ENCODE measurements around the gene PSMG4. TPM values are rescaled to one million over a fixed set of nuclear protein-coding genes. Genes with fewer than 3 reads are reported as not detected.

Gene PSMG4
- total and polyA plus RNA-seq, 10 of the 15 experiments (the other 5 are each of a cell fraction or from before 2014, with no cell fraction given): 7.1 to 62.6 (median 29.8) TPM

- Histone ChIP-seq H2AFZ (ENCODE audit: control insufficient read depth, low read depth, low read length) (no peak overlapping the region), H3K79me2 (ENCODE audit: control insufficient read depth, insufficient read depth, low read length) (no peaks in the 10 kb centered on the region), H3K36me3 (ENCODE audit: control insufficient read depth in 2 of 2, insufficient read depth in 2 of 2, low read length in 1 of 2) (no peaks in the 10 kb centered on the region), H3K4me1 (ENCODE audit: control insufficient read depth, insufficient read depth, low read length) (no peaks in the 10 kb centered on the region), H3K9me3 (replicated peaks; ENCODE audit: control insufficient read depth, insufficient read depth, low read length) (no peaks in the 10 kb centered on the region), H3K27me3 (replicated peaks in 1 of 2; ENCODE audit: control insufficient read depth in 2 of 2, insufficient read depth in 2 of 2, low read length in 1 of 2) (no peaks in the 10 kb centered on the region), H3K9ac (ENCODE audit: control insufficient read depth, insufficient read depth, low read length) (no peak overlapping the region), H3K4me2 (ENCODE audit: control insufficient read depth, insufficient read depth) (no peak overlapping the region), H4K20me1 (ENCODE audit: control insufficient read depth, insufficient read depth) (no peaks in the 10 kb centered on the region), H3K4me3 (no peak overlapping the region), H3K27ac (ENCODE audit: control insufficient read depth, insufficient read depth) (no peak overlapping the region)
- TF ChIP-seq ELK1 (IDR thresholded peaks at IDR 0.05; ENCODE audit: low read depth, low read length): no peak
- no peak for TF ChIP-seq ASH2L (IDR thresholded peaks at IDR 0.05; ENCODE audit: borderline replicate concordance, low read depth)
- TF ChIP-seq FOXM1 (IDR thresholded peaks at IDR 0.05; ENCODE audit: low read depth, low read length): no peak
- TF ChIP-seq E2F4 (IDR thresholded peaks at IDR 0.05; ENCODE audit: low read depth, low read length): no peak
- no peak for TF ChIP-seq CREM (IDR thresholded peaks at IDR 0.05; ENCODE audit: low read depth)
- no peak for TF ChIP-seq HCFC1 (IDR thresholded peaks at IDR 0.05; ENCODE audit: low read length)
- TF ChIP-seq BCL11A (IDR thresholded peaks at IDR 0.05; ENCODE audit: low read depth, low read length): no peak
- intact Hi-C loops (cut with micrococcal nuclease; ENCODE audit: unreplicated experiment): no loop called here
- ATAC-seq (no peak), FAIRE-seq (no peak), DNase-seq (ENCODE audit: low read depth, low spot score) (no peak)
- ChIA-PET POLR2A (no interaction called here), CTCF (interaction anchor here (1.0 to 1.5 kb wide), 2 partner anchors 158 to 436 kb away, joined by 4 to 6 read pairs; no protein-coding TSS in a partner anchor), RAD21 (ENCODE audit: unreplicated experiment) (interaction anchor here (0.9 to 1.1 kb wide), 2 partner anchors 16 to 436 kb away, joined by 3 read pairs; no protein-coding TSS in a partner anchor), SMC1A (ENCODE audit: uncharacterized antibody, unreplicated experiment) (interaction anchor here (0.8 to 1.2 kb wide), 4 partner anchors 28 to 115 kb away, joined by 3 to 4 read pairs (median 4); no protein-coding TSS in a partner anchor)
- BruUV-seq (replicated peaks): no TSS peak
- WGBS (ENCODE audit: insufficient coverage, insufficient replicate concordance, low lambda C conversion rate, missing lambda C conversion rate): 42% methylated on average over 10 of the region's 10 CpGs
- in situ Hi-C loops (cut with MboI): no loop called here
Measured at GRCh38 chr6:3296078-3296477, 37.3 kb downstream of the PSMG4 start.

All from GM12878 (cell line).